GM23338 (cell line): ENCODE data around the gene IFIT5.

Experiments
- CTCF ChIP-seq, 2 experiments: fragments of 200-600 bp in 1 of 2; sonication (generic) in 1 of 2; conservative IDR thresholded peaks; 2 replicates each; pipeline versions ENCODE4 v1.5.1 to v1.6.1; 2016 to 2017; ENCODE audit warnings: antibody characterized with exemption in 2 of 2, low read depth in 2 of 2, mild to moderate bottlenecking in 2 of 2, moderate library complexity in 1 of 2
- EZH2 ChIP-seq: fragments of 200-600 bp; sonication (generic); IDR thresholded peaks from one replicate; pipeline ENCODE4 v1.8.0; 2017; ENCODE audit warnings: antibody characterized with exemption, mild to moderate bottlenecking, low read depth; ENCODE audit not compliant: unreplicated experiment
- POLR2AphosphoS5 ChIP-seq: IDR thresholded peaks from 2 replicates; pipeline ENCODE4 v1.6.1; 2016; ENCODE audit warnings: antibody characterized with exemption, low read depth
- REST ChIP-seq: IDR thresholded peaks from one replicate; pipeline ENCODE4 v1.6.1; 2018; ENCODE audit warnings: antibody characterized with exemption; ENCODE audit not compliant: unreplicated experiment

- TF ChIP-seq CTCF (conservative IDR thresholded peaks at IDR 0.05; ENCODE audit: low read depth in 2 of 2) (no peak), EZH2 (no peak), REST (no peak), POLR2AphosphoS5 (no peak)
Observed at GRCh38 chr10:89428877-89429276, 14.5 kb downstream of the IFIT5 start.
